Kidney glomerular epithelial cell (primary cell): Measurements from ENCODE around the gene ZNF511.

Experiments used
- DNase-seq: peaks from one replicate; lab custom pipeline; 2025; lab: John Stamatoyannopoulos, UW

The ZNF511 gene

GRCh38 chr10:133292919-133293809 lies 15.6 kb upstream of the ZNF511 start:
- DNase-seq, result no peak

GRCh38 chr10:133293810-133294119 lies 14.9 kb upstream of the ZNF511 start:
- DNase-seq, result no peak

GRCh38 chr10:133294189-133294588 lies 14.5 kb upstream of the ZNF511 start:
- DNase-seq, result no peak

- DNase-seq, result no peak
These were observed 13.0 kb upstream of the ZNF511 start for GRCh38 chr10:133295426-133296320.

- no peak for DNase-seq
These were observed 11.2 kb upstream of the ZNF511 start for GRCh38 chr10:133297504-133297903.

GRCh38 chr10:133298466-133298865 lies 10.2 kb upstream of the ZNF511 start:
- DNase-seq, result no peak

GRCh38 chr10:133299224-133299623 lies 9.5 kb upstream of the ZNF511 start:
- DNase-seq, result no peak

- no peak for DNase-seq
These were observed 9.0 kb upstream of the ZNF511 start for GRCh38 chr10:133299738-133300137.

- DNase-seq, result no peak
These were observed 6.5 kb upstream of the ZNF511 start for GRCh38 chr10:133302230-133302629.

GRCh38 chr10:133303206-133303605 lies 5.5 kb upstream of the ZNF511 start:
- DNase-seq, result no peak

GRCh38 chr10:133306097-133306476 lies 2.6 kb upstream of the ZNF511 start:
- DNase-seq, result no peak

- DNase-seq, result no peak
These were observed 1.8 kb upstream of the ZNF511 start for GRCh38 chr10:133306941-133307379.

GRCh38 chr10:133307776-133308420 lies 816 bp upstream of the ZNF511 start:
- DNase-seq, result peak; percentile 72

GRCh38 chr10:133309100-133309719 lies 496 bp downstream of the ZNF511 start:
- DNase-seq, result peak; percentile 65

- no peak for DNase-seq
These were observed 1.1 kb downstream of the ZNF511 start for GRCh38 chr10:133309720-133310398.

GRCh38 chr10:133310399-133310755 lies 1.7 kb downstream of the ZNF511 start:
- no peak for DNase-seq

GRCh38 chr10:133310789-133311188 lies 2.1 kb downstream of the ZNF511 start:
- no peak for DNase-seq

- no peak for DNase-seq
These were observed 2.9 kb downstream of the ZNF511 start for GRCh38 chr10:133311570-133311969.

- DNase-seq, result no peak
These were observed 3.5 kb downstream of the ZNF511 start for GRCh38 chr10:133312016-133312768.

GRCh38 chr10:133312769-133313145 lies 4.0 kb downstream of the ZNF511 start:
- no peak for DNase-seq

- DNase-seq, result no peak
These were observed 4.5 kb downstream of the ZNF511 start for GRCh38 chr10:133313192-133313591.
